GM19452 (cell line): Measurements from ENCODE around the gene MDM2.
"Not testable (repeated sequence)": the region's sequence is repeated elsewhere in the genome, so short reads cannot be mapped to it uniquely, and the experiment has no call there.

ENCODE experiments used
- ATAC-seq: cut with Tn5 transposase; IDR thresholded peaks from one replicate; pipeline ENCODE4 v1.9.1; 2021; ENCODE audit not compliant: unreplicated experiment

MDM2 gene

GRCh38 chr12:68824597-68825250, 16.7 kb downstream of the MDM2 start:
- no peak for ATAC-seq

GRCh38 chr12:68825569-68826217, 17.7 kb downstream of the MDM2 start:
- ATAC-seq, result no peak

GRCh38 chr12:68827895-68828671, 20.1 kb downstream of the MDM2 start:
- no peak for ATAC-seq

- no peak for ATAC-seq
These were observed 20.7 kb downstream of the MDM2 start for GRCh38 chr12:68828672-68829068.

- no peak for ATAC-seq
These were observed 23.3 kb downstream of the MDM2 start for GRCh38 chr12:68831272-68831671.

GRCh38 chr12:68831751-68832503, 23.9 kb downstream of the MDM2 start:
- no peak for ATAC-seq

GRCh38 chr12:68832504-68832867, 24.5 kb downstream of the MDM2 start:
- ATAC-seq, result no peak

- no peak for ATAC-seq
These were observed 25.5 kb downstream of the MDM2 start for GRCh38 chr12:68833508-68833907.

- ATAC-seq, result no peak
These were observed 27.4 kb downstream of the MDM2 start for GRCh38 chr12:68835333-68835908.

DNA sequence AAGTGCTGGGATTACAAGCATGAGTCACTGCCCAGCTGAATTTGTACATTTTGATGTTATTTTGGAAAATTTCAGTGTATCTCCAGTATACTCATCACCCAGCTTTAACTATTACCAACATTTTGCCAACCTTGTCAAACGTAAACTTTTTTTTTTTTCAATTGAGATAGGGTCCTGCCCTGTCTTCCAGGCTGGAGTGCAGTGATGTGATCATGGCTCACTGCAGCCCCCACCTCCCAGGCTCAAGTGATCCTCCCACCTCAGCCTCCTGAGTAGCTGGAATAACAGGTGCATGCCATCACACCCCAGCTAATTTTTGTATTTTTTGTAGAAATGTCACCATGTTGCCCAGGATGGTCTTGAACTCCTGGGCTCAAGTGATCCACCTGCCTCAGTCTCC, 29.2 kb downstream of the MDM2 start:
- ATAC-seq, result no peak

GRCh38 chr12:68838046-68838886, 30.3 kb downstream of the MDM2 start:
- no peak for ATAC-seq

DNA sequence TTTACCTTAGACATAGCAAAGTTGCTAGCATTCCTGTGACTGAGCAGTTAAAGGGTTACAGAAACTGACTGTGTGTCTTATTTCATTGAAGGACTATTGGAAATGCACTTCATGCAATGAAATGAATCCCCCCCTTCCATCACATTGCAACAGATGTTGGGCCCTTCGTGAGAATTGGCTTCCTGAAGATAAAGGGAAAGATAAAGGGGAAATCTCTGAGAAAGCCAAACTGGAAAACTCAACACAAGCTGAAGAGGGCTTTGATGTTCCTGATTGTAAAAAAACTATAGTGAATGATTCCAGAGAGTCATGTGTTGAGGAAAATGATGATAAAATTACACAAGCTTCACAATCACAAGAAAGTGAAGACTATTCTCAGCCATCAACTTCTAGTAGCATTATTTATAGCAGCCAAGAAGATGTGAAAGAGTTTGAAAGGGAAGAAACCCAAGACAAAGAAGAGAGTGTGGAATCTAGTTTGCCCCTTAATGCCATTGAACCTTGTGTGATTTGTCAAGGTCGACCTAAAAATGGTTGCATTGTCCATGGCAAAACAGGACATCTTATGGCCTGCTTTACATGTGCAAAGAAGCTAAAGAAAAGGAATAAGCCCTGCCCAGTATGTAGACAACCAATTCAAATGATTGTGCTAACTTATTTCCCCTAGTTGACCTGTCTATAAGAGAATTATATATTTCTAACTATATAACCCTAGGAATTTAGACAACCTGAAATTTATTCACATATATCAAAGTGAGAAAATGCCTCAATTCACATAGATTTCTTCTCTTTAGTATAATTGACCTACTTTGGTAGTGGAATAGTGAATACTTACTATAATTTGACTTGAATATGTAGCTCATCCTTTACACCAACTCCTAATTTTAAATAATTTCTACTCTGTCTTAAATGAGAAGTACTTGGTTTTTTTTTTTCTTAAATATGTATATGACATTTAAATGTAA, 31.5 kb downstream of the MDM2 start:
- ATAC-seq, result no peak

- ATAC-seq, result not testable (repeated sequence)
These were observed 33.2 kb downstream of the MDM2 start for GRCh38 chr12:68841175-68841574.

- ATAC-seq, result no peak
These were observed 33.7 kb downstream of the MDM2 start for GRCh38 chr12:68841717-68842116.

- no peak for ATAC-seq
These were observed 34.1 kb downstream of the MDM2 start for GRCh38 chr12:68842123-68842522.

DNA sequence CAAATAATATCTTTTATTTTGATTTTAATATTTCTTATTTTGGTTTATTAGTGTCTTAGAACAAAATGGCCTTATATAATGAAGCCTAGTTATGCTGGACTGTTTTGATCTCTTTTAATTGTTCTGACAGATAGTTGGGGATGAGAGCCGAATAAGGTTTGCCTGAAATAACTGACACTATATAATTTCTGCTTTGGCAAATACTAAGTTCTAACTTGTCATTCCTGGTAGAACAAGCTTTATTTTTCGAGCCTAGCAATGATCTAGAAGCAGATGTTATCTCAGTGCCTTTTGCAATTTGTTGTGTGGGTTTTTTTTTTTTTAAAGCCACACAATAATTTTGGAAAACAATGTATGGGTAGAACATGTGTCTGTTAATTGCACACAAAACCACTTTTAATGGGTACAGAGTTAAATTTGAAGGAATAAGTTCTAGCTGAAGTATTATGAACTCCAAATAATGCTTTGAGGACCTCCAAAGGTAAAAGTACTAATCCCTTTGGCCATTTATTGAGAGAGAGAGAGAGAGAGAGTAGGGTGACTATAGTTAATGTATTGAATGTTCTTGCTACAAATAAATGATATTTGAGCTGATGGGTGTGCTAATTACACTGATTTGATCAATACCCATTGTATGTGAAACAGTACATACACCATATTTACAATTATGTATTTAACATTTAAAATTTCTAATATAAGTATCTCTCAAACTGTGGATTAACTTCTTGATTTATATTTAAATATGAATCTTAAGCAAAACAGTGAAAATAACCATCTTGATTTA, 35.0 kb downstream of the MDM2 start:
- no peak for ATAC-seq

DNA sequence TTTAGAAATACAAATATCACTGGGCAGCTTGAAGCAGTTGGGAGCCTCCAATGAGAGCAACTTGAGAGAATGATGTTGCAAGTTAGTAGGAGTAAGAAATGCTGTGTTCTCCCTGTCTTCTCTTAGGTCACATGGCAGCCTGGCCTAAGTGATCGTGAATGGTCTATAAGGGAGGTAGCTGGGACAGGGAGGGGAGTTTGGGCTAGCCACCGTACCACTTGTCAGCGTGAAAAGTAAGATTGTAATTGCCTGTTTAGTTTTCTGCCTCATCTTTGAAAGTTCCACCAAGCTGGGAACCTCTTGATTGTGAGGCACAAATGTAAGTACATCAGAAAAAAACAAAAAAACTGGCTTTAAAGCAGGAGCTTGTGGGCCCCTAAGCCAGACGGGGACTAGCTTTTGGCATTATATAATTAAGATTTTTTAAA, 36.4 kb downstream of the MDM2 start:
- no peak for ATAC-seq
